A673 (cell line): ENCODE measurements around the gene RTN4RL1. TPM values are rescaled to one million over a fixed set of nuclear protein-coding genes. Genes with fewer than 3 reads are reported as not detected.

ENCODE experiments used
- BruUV-seq: library from RNA; stranded (reverse); fragments of 400-500 nt; replicated peaks from 2 replicates; lab custom pipeline; 2021; lab: Mats Ljungman, UMichigan
- CTCF ChIA-PET: fragments of 300-600 bp; sonication (Branson Sonifier 250); formaldehyde crosslinking; loops from one replicate; lab custom pipeline; 2022; ENCODE audit warnings: antibody characterized with exemption; lab: Charles Lee
- POLR2A ChIA-PET: fragments of 300-600 bp; sonication (Branson Sonifier 250); formaldehyde crosslinking; loops from one replicate; lab custom pipeline; 2022; ENCODE audit warnings: antibody characterized with exemption; ENCODE audit not compliant: low non-redundant PET; lab: Charles Lee
- DNase-seq: peaks from one replicate; pipeline ENCODE4 v3.0.0-alpha.2; 2015; ENCODE audit warnings: low spot score
- H3K27ac ChIP-seq: fragments of 200-600 bp; sonication (generic); 2 replicates; pipeline ENCODE4 v1.5.1; 2016; ENCODE audit warnings: mixed run types, low read depth, mild to moderate bottlenecking, mixed read lengths, antibody characterized with exemption, low read length; ENCODE audit not compliant: poor library complexity, severe bottlenecking
- H3K27me3 ChIP-seq: fragments of 200-600 bp; sonication (generic); replicated peaks from 2 replicates; pipeline ENCODE4 v1.6.1; 2017; ENCODE audit warnings: mixed run types, low read depth, mild to moderate bottlenecking, mixed read lengths, antibody characterized with exemption, low read length; ENCODE audit not compliant: insufficient read depth, poor library complexity
- H3K36me3 ChIP-seq: fragments of 200-600 bp; sonication (generic); 2 replicates; pipeline ENCODE4 v1.6.1; 2016; ENCODE audit warnings: mixed run types, mild to moderate bottlenecking, mixed read lengths, antibody characterized with exemption, low read length; ENCODE audit not compliant: insufficient read depth, poor library complexity, severe bottlenecking
- H3K4me1 ChIP-seq: fragments of 200-600 bp; sonication (generic); 2 replicates; pipeline ENCODE4 v1.6.1; 2017; ENCODE audit warnings: mixed run types, mild to moderate bottlenecking, mixed read lengths, antibody characterized with exemption, low read length; ENCODE audit not compliant: insufficient read depth, poor library complexity, severe bottlenecking
- H3K4me3 ChIP-seq: fragments of 200-600 bp; sonication (generic); 2 replicates; pipeline ENCODE4 v1.5.1; 2016; ENCODE audit warnings: low read depth, mixed run types, mild to moderate bottlenecking, mixed read lengths, low read length; ENCODE audit not compliant: poor library complexity, severe bottlenecking
- H3K9me3 ChIP-seq: fragments of 200-600 bp; sonication (generic); 2 replicates; pipeline ENCODE4 v1.6.1; 2016; ENCODE audit warnings: mixed run types, low read depth, mild to moderate bottlenecking, mixed read lengths, antibody characterized with exemption, low read length; ENCODE audit not compliant: poor library complexity, severe bottlenecking
- EZH2 ChIP-seq: fragments of 200-600 bp; sonication (generic); IDR thresholded peaks from 2 replicates; pipeline ENCODE4 v1.6.1; 2017; ENCODE audit warnings: borderline replicate concordance, low read depth, mild to moderate bottlenecking, mixed read lengths, antibody characterized with exemption, low read length; ENCODE audit not compliant: poor library complexity, severe bottlenecking
- intact Hi-C: fragments of 100-400 bp; cut with micrococcal nuclease; formaldehyde crosslinking; loops from one replicate; pipeline ENCODE4 v1.10.0; 2022; ENCODE audit not compliant: unreplicated experiment
- total RNA-seq: library from RNA; stranded (reverse); gene quantifications from 2 replicates; pipeline ENCODE4 v1.2.3, GENCODE V29; 2021
- TF ChIP-seq, protein P1 (sequence below): fragments of 300-800, 200-600 bp; sonication (generic); conservative IDR thresholded peaks from 2 replicates; pipeline ENCODE4 v1.5.1; 2017; ENCODE audit warnings: low read depth, mild to moderate bottlenecking, antibody characterized with exemption, low read length, moderate library complexity, mixed read lengths

The RTN4RL1 gene
- total RNA-seq, 1 experiment from 2014 or later: 0.80 TPM

DNA sequence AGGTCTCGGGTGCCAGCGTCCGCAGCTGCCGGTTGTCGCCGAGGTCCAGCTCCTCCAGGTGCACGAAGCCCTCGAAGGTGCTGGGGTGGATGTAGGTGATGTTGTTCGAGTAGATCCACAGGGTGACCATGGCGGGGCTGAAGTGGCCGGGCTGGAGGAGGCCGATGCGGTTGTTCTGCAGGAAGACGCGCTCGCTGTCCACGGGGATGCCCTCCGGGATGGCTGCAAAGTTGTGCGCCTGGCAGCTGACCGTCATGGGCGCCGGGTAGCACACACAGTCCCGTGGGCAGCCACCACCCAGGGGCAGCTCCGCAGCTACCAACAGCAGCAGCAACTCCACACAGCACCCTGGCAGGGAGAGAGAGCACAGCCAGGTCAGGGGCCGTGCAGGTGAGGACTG is 87.7 kb downstream of the RTN4RL1 start:
- BruUV-seq: no TSS peak

DNA sequence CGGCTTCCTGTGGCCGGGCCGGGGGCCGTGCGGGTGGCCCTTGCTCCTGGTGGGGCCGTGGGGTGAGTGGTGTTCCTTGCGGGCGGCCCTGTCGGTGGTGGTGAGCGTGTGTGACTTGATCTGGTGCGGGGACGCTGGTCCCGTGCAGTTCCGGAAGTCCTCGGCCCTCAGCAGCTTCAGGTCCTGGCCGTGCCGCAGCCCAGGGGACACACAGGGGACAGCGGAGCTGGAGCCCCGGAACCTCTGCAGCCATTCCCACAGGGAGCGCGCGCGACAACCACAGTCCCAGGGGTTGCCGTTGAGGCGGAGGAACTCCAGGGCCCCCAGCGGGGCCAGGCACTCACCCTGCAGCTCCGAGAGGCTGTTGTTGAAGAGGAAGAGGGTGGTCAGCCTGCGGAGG is 88.4 kb downstream of the RTN4RL1 start:
- TF ChIP-seq, protein P1, sequence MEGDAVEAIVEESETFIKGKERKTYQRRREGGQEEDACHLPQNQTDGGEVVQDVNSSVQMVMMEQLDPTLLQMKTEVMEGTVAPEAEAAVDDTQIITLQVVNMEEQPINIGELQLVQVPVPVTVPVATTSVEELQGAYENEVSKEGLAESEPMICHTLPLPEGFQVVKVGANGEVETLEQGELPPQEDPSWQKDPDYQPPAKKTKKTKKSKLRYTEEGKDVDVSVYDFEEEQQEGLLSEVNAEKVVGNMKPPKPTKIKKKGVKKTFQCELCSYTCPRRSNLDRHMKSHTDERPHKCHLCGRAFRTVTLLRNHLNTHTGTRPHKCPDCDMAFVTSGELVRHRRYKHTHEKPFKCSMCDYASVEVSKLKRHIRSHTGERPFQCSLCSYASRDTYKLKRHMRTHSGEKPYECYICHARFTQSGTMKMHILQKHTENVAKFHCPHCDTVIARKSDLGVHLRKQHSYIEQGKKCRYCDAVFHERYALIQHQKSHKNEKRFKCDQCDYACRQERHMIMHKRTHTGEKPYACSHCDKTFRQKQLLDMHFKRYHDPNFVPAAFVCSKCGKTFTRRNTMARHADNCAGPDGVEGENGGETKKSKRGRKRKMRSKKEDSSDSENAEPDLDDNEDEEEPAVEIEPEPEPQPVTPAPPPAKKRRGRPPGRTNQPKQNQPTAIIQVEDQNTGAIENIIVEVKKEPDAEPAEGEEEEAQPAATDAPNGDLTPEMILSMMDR: no peak
- no peak for TF ChIP-seq EZH2
- POLR2A ChIA-PET: no interaction called here
- Histone ChIP-seq H3K4me3 (no peak overlapping the region), H3K27me3 (no peaks in the 10 kb centered on the region), H3K4me1 (peaks cover 23% of the 10 kb centered on the region), H3K36me3 (no peaks in the 10 kb centered on the region), H3K9me3 (no peaks in the 10 kb centered on the region), H3K27ac (no peak overlapping the region)
- BruUV-seq: no TSS peak
- no peak for DNase-seq
- CTCF ChIA-PET: no interaction called here
- intact Hi-C loops: no loop called here

More for the DNA sequence above, 87.7 kb downstream of the RTN4RL1 start:
- TF ChIP-seq, protein P1: no peak
- TF ChIP-seq EZH2: no peak
- no peak for DNase-seq
- intact Hi-C loops: no loop called here
- Histone ChIP-seq H3K4me1 (peaks cover 30% of the 10 kb centered on the region), H3K9me3 (no peaks in the 10 kb centered on the region), H3K36me3 (no peaks in the 10 kb centered on the region), H3K4me3 (no peak overlapping the region), H3K27me3 (no peaks in the 10 kb centered on the region), H3K27ac (no peak overlapping the region)
- ChIA-PET CTCF (no interaction called here), POLR2A (no interaction called here)

DNA sequence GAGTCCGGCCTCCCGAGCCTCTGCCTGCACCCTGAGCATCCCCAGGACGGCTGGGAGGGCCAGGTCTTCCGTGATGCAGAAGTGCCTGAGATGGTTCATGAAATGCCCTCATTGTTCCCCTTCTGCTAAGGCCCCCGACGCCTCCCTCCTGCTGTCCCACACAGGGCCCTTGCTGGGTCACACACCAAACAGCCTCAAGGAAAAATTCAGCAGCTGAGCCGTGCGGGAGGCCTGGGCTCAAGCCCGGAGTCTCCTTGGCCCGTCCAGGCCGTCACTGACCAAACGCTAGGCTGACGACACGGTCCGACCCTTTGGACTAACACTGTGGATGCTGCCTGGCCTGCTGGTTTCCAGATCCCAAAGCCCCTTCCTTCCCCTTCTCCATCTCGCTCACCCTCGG is 90.2 kb downstream of the RTN4RL1 start:
- BruUV-seq: no TSS peak
- DNase-seq: no peak

More for the DNA sequence above, 90.2 kb downstream of the RTN4RL1 start:
- intact Hi-C loops: no loop called here
- TF ChIP-seq, protein P1: no peak
- no peak for TF ChIP-seq EZH2
- no peak overlapping the region for H3K4me3 ChIP-seq
- H3K36me3 ChIP-seq: no peaks in the 10 kb centered on the region
- POLR2A ChIA-PET: no interaction called here
- peaks cover 5% of the 10 kb centered on the region for H3K4me1 ChIP-seq
- H3K27ac ChIP-seq: no peak overlapping the region
- H3K27me3 ChIP-seq: no peaks in the 10 kb centered on the region
- CTCF ChIA-PET: no interaction called here
- H3K9me3 ChIP-seq: no peaks in the 10 kb centered on the region
